Measurements from ENCODE around the gene ADD2. TPM values are rescaled to one million over a fixed set of nuclear protein-coding genes. Genes with fewer than 3 reads are reported as not detected.
A peak's percentile ranks its signal among the peaks of the same experiment; 100 is the strongest.

Gene ADD2
- total and polyA plus RNA-seq, 2 experiments from 2014 or later: 4.7 to 40.0 TPM

DNA sequence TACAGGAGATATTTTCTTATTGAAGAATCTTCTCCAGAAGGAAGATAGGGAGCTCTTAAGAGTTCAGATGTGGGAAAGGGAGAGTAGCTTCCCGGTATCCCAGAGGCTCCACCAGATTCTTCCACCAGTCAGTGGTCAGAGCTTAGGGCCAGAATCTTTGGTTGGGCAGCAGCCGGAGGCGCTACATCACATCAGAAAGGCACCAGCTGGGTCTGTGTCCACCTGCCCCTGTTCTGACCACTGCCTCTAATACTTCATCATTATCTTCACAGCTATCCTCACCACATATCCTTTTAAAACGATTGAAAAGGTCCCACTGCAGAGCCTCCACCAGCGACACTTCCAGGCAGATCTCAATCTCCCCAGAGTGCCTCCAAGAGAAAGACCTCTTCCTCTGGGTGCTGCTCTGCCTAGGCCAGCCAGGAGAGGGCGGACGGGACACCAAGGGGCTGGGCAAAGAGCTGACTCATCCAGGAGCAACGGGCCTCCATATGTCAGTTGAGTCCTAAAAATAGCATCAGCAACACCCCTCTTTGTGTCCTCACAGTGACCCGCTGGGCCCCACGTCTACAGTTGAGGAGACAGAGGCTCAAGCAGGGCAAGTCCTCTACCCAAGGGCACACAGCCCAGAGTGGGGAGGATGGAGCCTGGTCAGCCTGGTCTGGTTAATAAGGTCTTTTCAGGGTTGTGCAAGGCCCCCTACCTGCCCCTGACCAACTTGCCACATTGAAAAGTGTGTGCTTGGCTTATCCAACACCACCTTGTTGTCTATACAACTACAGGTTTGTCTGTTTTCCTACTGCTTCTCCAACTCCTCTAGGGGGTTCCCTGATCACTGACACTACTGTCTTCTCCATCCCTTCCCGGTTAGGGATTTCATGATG is 81.2 kb downstream of the ADD2 start:
- H3K9me3 ChIP-seq (ENCODE audit: low read depth): no peaks in the 10 kb centered on the region
- no peak overlapping the region for H3K4me3 ChIP-seq
- H3K36me3 ChIP-seq: peaks cover 4% of the 10 kb centered on the region
- H3K4me1 ChIP-seq (ENCODE audit: low read depth): peaks cover 19% of the 10 kb centered on the region
- H3K27me3 ChIP-seq: no peaks in the 10 kb centered on the region
- peak; percentile 80 to 86 for DNase-seq (ENCODE audit: low read depth in 1 of 2, low spot score in 1 of 2)
- peak overlapping the region; percentile 81 for H3K27ac ChIP-seq
- peak; percentile 76 for TF ChIP-seq CTCF (IDR thresholded peaks at IDR 0.05; ENCODE audit: low read depth, low read length)

DNA sequence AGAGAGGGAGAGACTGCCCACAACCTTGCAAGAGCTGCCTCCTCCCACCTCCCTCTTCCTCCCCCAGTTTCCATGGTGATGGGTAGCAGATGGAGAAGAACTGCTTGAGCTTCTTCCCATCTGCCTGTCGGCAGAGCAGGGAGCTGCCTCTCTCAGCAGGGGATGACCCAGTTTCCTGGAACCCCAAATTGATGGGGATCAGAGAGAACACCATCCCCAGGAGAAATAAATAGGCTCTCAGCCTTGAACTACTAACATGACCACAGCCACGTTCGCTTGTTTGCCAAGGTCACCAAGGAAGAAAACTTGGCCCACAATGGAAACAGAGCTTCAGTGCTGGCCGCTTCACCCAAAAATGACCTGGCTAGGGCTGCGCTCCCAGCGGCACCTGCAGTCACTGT is 82.2 kb downstream of the ADD2 start:
- H3K27ac ChIP-seq: peak overlapping the region; percentile 81
- H3K4me3 ChIP-seq: no peak overlapping the region
- H3K9me3 ChIP-seq (ENCODE audit: low read depth): no peaks in the 10 kb centered on the region
- H3K36me3 ChIP-seq: peaks cover 4% of the 10 kb centered on the region
- peaks cover 19% of the 10 kb centered on the region for H3K4me1 ChIP-seq (ENCODE audit: low read depth)
- no peak for TF ChIP-seq CTCF (IDR thresholded peaks at IDR 0.05; ENCODE audit: low read depth, low read length)
- no peaks in the 10 kb centered on the region for H3K27me3 ChIP-seq
- peak in 1 of 2 donors; percentile 8 for DNase-seq (ENCODE audit: low read depth in 1 of 2, low spot score in 1 of 2)

DNA sequence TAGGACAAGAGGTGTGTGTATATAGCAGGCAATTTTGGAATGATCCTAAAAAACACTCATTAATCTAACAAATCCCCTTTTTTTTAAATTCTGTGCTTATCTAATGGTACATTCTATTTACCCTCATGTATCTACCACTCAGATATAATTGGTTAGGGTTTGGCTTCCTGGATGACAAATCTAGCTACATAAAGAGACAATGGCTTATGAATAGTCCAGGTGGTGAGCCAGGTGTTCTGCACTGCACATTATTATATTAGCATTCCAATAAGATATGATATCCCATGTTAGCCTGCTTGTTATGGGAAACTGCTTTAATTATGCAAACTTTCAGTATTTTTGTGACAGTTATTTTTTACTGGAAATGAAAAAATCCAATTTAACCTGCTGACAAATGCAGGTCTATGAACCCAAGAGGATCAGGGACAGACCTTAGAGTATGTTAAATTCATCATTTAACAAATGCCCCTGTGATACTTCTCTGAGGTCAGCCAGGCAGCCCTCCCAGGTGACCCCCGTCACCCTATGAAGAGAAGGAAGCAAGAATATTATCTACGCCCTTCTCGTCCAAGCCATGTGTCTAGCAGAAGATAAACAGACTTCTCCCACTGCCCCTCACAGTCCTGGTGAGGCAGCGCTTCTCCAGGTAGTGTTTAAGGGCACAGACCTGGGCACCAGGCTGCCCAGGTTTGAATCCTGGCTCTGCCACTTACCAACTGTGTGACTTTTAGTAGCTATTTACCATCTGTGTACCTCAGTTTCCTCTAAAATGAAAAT is 83.0 kb downstream of the ADD2 start:
- TF ChIP-seq CTCF (IDR thresholded peaks at IDR 0.05; ENCODE audit: low read depth, low read length): no peak
- H3K9me3 ChIP-seq (ENCODE audit: low read depth): no peaks in the 10 kb centered on the region
- peaks cover 19% of the 10 kb centered on the region for H3K4me1 ChIP-seq (ENCODE audit: low read depth)
- no peak overlapping the region for H3K4me3 ChIP-seq
- H3K27me3 ChIP-seq: no peaks in the 10 kb centered on the region
- H3K27ac ChIP-seq: no peak overlapping the region
- H3K36me3 ChIP-seq: peaks cover 4% of the 10 kb centered on the region
- DNase-seq (ENCODE audit: low read depth in 1 of 2, low spot score in 1 of 2): no peak

DNA sequence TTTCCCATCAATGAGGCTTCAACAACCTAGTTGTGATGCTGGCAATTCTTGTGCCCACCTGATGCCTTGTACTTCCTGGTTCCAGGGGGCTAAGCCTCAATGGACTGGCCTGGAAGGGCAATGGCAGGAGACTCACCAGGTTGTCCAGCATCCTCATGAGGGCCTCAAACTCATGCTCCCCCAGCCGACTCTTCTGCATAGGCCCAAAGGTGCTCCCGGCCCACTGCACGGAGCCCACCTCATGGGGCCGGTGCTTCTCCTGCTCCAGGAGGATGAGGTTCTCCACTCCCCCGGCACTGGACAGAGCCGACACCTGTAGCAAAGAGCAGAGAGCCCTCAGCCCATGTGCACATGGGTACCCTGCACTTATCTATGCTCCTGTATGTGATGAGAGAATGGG is 84.5 kb downstream of the ADD2 start:
- no peak for TF ChIP-seq CTCF (IDR thresholded peaks at IDR 0.05; ENCODE audit: low read depth, low read length)
- no peak for DNase-seq (ENCODE audit: low read depth in 1 of 2, low spot score in 1 of 2)

GRCh38 chr2:70680735-70681134 is 87.3 kb downstream of the ADD2 start:
- Histone ChIP-seq H3K27ac (no peak overlapping the region), H3K36me3 (peaks cover 4% of the 10 kb centered on the region), H3K9me3 (ENCODE audit: low read depth) (no peaks in the 10 kb centered on the region), H3K27me3 (no peaks in the 10 kb centered on the region), H3K4me3 (no peak overlapping the region), H3K4me1 (ENCODE audit: low read depth) (peaks cover under 1% of the 10 kb centered on the region)
- TF ChIP-seq CTCF (IDR thresholded peaks at IDR 0.05; ENCODE audit: low read depth, low read length): no peak
- DNase-seq (ENCODE audit: low read depth in 1 of 2, low spot score in 1 of 2): no peak

More for the DNA sequence above, 84.5 kb downstream of the ADD2 start:
- H3K4me3 ChIP-seq: no peak overlapping the region
- H3K4me1 ChIP-seq (ENCODE audit: low read depth): peaks cover 19% of the 10 kb centered on the region
- H3K27me3 ChIP-seq: no peaks in the 10 kb centered on the region
- H3K36me3 ChIP-seq: peaks cover 4% of the 10 kb centered on the region
- H3K9me3 ChIP-seq (ENCODE audit: low read depth): no peaks in the 10 kb centered on the region
- H3K27ac ChIP-seq: no peak overlapping the region

Measured in cardiac muscle cell (in vitro differentiated cells and primary cell).